22Rv1 (cell line): ENCODE results near the gene MGA.

ENCODE experiments used
- CTCF ChIP-seq: fragments of 450-650 bp; IDR thresholded peaks from 2 replicates; pipeline ENCODE4 v1.5.1; 2017; ENCODE audit warnings: mild to moderate bottlenecking
- ZFX ChIP-seq: fragments of 450-650 bp; IDR thresholded peaks from 2 replicates; pipeline ENCODE4 v1.6.1; 2017; ENCODE audit warnings: antibody characterized with exemption, borderline replicate concordance

- TF ChIP-seq CTCF: no peak
- TF ChIP-seq ZFX: no peak
These were observed 1.5 kb upstream of the MGA start for GRCh38 chr15:41658689-41659088.
